ENCODE measurements around the gene FBRSL1.

DNA sequence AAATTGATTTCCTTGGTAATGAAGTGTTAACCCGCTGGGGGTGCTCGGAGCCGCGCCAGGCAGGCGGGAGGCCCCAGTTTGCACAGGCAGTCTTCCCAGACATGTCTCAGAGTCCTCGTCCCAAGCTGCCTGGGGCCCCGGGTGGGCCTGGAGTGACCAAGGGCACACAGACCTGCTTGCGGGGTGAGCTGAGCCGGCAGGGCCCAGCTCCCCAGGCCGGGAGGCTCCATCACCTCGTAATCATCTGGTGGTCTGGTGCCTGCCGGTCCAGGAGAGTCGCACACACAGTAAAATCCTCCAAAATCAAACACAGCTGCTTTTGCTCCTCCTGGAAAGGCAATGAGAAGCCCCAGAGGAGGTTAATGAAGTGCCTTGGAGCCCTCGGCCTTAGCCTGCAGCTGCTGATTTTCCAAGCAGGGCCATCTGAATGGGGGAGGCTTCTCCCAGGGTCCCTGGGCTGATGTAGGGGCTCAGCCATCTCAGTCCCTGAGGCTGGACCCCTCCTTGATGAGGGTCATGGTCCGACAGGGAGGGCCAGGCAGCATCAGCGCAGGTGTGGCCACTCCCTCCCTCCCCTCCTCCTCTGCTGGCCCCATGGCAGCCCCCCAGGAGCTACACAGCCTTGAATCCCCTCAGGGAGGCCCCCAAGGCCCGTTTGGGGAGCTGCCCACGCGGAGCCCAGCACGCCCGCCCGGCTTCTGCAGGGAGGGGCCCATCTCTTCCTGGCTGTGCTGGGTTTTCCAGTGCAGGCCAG is 39.4 kb upstream of the FBRSL1 start:
- TF ChIP-seq, protein P1, sequence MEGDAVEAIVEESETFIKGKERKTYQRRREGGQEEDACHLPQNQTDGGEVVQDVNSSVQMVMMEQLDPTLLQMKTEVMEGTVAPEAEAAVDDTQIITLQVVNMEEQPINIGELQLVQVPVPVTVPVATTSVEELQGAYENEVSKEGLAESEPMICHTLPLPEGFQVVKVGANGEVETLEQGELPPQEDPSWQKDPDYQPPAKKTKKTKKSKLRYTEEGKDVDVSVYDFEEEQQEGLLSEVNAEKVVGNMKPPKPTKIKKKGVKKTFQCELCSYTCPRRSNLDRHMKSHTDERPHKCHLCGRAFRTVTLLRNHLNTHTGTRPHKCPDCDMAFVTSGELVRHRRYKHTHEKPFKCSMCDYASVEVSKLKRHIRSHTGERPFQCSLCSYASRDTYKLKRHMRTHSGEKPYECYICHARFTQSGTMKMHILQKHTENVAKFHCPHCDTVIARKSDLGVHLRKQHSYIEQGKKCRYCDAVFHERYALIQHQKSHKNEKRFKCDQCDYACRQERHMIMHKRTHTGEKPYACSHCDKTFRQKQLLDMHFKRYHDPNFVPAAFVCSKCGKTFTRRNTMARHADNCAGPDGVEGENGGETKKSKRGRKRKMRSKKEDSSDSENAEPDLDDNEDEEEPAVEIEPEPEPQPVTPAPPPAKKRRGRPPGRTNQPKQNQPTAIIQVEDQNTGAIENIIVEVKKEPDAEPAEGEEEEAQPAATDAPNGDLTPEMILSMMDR (IDR thresholded peaks at IDR 0.05): no peak
- TF ChIP-seq POLR2A (IDR thresholded peaks at IDR 0.05) (no peak), EP300 (IDR thresholded peaks at IDR 0.05) (no peak)
